IPS-18c (cell line): Measurements from ENCODE around the gene AKIRIN2.
"Not testable (repeated sequence)": the region's sequence is repeated elsewhere in the genome, so short reads cannot be mapped to it uniquely, and the experiment has no call there.

ENCODE experiments used
- H3K4me3 ChIP-seq: 2 replicates; pipeline ENCODE4 v1.7.0; 2013; ENCODE audit warnings: low read depth, mild to moderate bottlenecking, low read length, moderate library complexity; ENCODE audit not compliant: insufficient read depth
- H3K9me3 ChIP-seq: one replicate; pipeline ENCODE4 v1.6.1; 2013; ENCODE audit warnings: mild to moderate bottlenecking, low read length, moderate library complexity; ENCODE audit not compliant: control insufficient read depth, insufficient read depth

AKIRIN2 gene

DNA sequence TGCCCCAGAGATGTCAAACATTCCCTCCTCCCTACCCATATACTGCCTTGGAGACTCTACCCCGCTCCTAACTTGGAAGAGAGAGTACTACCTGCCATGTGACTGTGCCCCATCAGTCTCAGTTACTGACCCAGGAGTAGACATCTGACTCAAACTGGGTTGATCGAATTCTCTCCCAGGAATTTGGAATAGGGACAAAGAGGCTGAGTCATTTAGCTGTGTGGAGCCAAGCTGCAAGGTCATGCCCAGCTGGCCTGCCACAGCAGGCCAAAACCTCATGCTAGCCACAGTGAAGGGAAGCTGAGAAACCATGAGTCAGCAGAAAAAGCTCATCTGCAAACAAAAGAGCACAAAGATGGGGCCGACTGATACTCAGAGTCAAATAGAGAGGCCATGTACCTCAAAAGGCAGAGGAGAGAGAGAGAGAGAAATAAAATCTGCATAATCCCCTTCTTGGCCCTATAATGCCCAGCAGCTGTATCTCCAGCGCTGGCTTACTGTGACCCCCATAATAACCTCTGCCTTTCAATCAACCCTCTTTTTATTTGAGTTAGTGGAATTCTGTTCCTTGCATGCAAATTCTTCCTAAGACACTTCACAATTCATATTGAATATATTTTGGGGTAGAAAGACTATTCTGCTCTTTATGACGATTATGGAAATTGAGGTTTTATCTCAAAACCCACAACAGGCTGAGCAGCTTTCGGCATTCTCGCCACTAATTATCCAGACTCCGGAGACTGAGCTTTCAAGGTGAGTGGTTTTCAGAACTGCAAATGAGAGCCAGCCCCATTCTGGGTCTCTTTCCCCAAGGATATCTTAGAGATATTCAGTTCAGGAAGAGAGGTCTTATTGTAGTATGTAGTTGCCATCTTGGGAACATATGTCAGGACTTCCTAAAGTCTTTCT, 21.4 kb upstream of the AKIRIN2 start:
- Histone ChIP-seq H3K9me3 (no peaks in the 10 kb centered on the region), H3K4me3 (no peak overlapping the region)

DNA sequence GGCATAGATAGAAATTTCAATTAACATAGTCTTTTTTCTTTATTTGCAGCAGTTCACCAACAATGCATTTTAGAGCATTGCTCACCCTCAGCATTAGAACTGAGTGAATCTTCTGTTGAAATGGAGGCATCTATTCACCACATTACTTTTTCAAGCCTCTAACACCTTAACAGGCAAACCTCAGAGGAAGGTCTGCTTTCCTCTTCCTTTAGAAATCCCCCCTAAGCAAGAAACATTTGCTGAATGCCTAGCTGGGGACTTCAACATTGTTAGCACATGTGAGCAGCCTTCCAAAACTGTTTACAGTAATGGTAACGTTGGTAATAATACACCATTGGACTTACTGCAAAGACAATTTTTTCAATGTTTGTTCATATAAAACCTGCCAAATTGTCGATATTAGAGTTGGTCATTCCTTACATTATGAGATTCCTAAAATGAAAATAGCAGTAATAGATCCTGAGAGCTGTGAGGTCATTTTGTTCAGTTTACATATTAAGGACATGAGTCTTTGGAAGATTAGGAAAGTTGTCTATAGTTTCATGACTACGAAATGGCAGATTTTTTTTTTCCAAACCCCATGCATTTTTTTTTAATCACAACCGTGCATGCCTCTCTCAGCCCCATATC, 20.6 kb upstream of the AKIRIN2 start:
- H3K4me3 ChIP-seq: no peak overlapping the region

DNA sequence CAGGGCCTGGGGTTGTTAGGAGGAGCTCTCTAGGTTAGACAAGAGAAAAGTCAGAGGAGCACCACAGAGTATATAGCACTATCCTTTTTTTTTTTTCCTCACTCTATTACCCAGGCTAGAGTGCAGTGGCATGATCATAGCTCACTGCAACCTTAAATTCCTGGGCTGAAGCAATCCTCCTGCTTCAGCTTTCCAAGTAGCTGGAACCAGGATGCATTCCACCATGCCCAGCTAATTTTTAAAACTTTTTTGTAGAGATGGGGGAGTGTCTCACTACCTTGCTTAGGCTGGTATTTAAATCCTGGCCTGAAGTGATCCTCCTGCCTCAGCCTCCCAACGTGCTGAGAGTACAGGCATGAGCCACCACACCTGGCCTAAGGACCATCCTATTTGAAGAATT, 19.3 kb upstream of the AKIRIN2 start:
- Histone ChIP-seq H3K4me3 (no peak overlapping the region), H3K9me3 (no peaks in the 10 kb centered on the region)

More for the DNA sequence above, 20.6 kb upstream of the AKIRIN2 start:
- H3K9me3 ChIP-seq: no peaks in the 10 kb centered on the region

DNA sequence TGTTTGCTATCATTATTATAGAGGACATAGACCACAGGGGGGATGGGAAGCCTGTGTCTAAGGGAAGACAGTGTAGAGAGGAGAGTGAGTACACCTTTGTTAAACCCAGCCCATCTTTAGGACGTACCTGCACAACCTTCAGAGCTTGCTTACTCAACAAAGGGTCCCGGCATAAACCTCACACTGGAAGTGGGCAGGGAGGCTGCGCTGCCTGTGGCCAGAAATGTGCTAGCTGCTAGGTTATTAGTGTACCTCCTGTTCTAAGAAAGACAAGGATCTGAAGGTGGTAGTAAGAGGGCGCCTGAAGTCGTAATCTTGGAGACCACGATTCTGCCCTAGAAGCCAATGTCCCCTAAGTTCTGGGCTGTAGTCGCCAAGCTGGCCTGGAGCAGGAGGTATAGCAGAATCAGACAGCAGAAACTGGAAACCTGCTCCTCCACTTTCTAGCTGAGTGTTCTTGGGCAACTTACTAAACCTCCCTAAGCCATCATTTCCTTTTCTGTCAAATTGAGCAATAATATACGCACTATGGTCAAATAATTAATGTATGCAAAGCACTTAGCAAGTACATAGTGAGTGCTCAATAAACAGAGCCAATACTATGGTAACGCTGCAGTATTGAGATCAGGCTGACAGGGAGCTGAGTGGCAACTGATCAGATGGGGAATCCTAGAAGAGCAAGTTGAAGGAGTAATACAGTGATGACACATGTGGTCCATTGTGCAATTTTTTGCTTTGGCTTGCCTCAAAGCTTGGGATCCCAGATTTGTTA, 16.8 kb upstream of the AKIRIN2 start:
- no peaks in the 10 kb centered on the region for H3K9me3 ChIP-seq
- no peak overlapping the region for H3K4me3 ChIP-seq

DNA sequence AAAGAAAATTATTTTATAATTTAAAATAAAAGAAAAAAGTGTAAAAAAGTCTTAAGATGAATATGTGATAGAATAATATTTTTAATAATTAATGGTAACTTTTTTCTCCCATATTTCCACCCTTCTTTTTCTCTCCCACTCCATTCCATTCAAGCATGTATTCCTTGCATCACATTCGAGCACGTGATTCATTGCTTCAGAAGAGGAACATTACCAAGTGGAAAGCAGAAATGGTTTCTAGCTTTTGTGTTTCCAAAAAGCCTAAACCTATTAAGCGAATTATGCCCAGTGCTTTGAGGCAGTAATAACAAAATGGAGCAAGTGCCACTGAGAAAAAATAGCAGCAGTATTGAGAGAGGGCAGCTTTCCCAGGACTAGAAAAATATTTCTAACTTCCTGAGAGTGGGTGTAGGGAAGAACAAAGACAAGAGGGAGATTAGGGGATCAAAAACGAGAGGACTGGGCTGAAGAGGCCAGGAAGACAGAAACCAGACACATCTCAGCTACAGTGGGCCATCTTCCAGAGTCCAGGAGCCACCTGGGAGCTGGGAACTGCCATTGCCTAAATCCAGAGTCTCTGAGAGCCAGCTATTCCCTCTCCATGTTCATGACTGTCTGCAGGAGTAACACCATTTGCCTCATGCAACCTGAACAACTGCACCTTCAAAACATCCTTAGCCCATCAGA, 15.0 kb upstream of the AKIRIN2 start:
- Histone ChIP-seq H3K9me3 (no peaks in the 10 kb centered on the region), H3K4me3 (no peak overlapping the region)

DNA sequence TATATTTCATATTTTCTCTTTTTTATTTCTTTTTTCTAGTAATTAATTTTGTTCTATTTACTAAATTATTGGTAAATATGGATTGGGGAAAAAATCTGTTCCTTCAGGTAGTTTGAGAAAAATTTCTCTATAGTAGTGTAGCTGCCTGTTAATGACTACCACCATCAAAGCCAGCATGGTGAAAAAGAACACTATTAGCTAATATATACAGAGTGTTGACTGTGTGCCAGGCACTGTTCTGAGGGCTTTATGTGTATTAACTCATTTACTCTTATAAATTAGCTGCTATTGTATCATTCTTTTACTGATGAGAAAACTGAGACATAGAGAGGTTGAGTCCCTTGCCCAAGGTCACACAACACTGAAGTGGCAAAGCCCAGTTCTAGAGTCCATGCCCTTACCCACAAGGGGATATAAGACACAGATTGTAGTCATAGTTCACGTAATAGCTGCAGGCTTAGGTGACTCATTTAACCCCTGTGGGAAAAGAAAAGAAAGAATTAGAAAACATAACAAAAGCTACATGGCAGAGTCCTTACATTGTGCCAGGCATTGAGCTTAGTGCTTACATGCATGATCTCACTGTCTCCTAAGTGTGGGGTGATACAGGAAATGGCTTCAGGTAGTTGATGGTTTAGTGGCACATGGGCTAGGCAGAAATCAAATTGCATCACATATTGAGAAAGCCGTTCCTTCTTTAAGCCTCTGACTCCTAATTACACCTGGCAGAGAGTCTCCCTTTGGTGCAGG, 12.2 kb upstream of the AKIRIN2 start:
- Histone ChIP-seq H3K4me3 (no peak overlapping the region), H3K9me3 (no peaks in the 10 kb centered on the region)

DNA sequence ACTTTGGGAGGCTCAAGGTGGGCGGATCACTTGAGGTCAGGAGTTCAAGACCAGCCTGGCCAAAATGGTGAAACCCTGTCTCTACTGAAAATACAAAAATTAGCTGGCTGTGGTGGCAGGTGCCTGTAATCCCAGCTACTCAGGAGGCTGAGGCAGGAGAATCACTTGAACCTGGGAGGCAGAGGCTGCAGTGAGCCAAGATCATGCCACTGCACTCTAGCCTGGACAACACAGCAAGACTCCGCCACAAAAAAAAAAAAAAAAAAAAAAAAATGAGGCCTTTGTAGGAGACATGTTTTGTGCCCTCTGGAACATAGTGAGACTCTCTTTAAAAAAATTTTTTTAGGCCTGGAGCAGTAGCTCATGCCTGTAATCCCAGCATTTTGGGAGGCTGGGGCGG, 10.7 kb upstream of the AKIRIN2 start:
- not testable (repeated sequence) for H3K4me3 ChIP-seq, H3K9me3 ChIP-seq

DNA sequence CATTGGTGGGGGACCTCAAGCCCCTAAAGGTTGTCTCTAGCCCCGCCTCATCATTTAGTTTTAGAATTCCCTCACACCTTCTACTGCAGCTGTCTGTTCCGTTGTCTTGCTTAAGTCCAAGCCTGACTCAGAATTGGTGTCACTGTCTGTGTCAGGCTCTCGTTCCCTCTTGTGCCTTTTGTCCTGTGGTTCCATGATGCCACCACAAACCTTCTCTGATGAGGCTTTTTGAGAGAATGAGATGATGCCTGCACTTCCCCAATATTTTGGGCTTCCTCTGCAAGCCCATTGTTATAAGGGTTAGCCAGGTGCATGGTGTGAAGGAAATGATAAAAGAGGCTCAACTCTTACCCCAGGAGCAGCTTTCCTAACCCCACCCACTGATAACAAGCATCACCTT, 8.1 kb upstream of the AKIRIN2 start:
- no peaks in the 10 kb centered on the region for H3K9me3 ChIP-seq
- no peak overlapping the region for H3K4me3 ChIP-seq

DNA sequence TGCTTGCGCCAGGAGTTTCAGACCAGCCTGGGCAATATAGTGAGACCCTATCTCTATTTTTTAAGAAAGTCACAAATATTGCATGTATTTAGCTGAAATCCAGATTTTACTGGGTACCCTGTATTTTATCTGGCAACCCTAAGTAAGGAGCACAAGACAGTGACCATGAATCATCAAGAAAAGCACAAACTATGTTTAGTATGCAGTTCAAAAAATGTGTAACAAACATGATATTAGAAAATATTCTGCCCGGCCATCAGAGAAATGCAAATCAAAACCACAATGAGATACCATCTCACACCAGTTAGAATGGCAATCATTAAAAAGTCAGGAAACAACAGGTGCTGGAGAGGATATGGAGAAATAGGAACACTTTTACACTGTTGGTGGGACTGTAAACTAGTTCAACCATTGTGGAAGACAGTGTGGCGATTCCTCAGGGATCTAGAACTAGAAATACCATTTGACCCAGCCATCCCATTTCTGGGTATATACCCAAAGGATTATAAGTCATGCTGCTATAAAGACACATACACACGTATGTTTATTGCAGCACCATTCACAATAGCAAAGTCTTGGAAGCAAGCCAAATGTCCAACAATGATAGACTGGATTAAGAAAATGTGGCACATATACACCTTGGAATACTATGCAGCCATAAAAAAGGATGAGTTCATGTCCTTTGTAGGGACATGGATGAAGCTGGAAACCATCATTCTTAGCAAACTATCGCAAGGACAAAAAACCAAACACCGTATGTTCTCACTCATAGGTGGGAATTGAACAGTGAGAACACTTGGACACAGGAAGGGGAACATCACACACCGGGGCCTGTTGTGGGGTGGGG, 6.8 kb upstream of the AKIRIN2 start:
- H3K9me3 ChIP-seq, H3K4me3 ChIP-seq: not testable (repeated sequence)

DNA sequence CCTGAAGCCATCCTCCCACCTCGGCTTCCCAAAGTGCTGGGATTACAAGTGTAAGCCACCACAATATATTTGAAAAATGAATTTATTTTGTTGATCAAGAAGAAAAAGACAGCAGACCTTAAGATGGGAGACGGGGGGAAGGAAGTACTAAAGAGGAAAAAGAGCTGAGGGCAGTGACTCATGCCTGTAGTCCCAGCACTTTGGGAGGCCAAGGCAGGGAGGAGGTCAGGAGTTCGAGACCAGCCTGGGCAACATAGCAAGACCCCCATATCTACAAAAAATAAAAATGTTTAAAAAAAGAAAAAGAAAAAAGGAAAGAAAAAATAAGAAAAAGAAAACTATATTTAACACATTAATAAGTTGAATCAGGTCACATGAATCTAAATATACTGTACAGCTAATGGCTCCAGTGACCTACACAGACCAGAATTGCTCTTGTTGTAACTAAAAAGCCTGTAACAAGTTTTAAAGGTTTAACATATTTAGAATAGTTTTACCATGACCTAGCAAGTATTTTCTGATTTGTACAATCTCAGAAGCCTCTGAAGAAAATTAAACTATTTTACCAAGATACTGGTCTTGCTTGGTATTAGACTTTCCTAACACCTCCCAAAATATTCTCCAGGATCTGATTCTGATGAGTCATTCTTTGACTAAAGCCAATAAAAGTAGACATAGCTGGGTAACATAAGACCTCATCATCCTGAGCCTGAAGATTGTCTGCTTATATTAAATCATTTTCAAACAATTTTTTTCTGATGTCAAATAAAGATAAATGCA, 4.3 kb upstream of the AKIRIN2 start:
- Histone ChIP-seq H3K9me3 (peaks cover 2% of the 10 kb centered on the region), H3K4me3 (no peak overlapping the region)

DNA sequence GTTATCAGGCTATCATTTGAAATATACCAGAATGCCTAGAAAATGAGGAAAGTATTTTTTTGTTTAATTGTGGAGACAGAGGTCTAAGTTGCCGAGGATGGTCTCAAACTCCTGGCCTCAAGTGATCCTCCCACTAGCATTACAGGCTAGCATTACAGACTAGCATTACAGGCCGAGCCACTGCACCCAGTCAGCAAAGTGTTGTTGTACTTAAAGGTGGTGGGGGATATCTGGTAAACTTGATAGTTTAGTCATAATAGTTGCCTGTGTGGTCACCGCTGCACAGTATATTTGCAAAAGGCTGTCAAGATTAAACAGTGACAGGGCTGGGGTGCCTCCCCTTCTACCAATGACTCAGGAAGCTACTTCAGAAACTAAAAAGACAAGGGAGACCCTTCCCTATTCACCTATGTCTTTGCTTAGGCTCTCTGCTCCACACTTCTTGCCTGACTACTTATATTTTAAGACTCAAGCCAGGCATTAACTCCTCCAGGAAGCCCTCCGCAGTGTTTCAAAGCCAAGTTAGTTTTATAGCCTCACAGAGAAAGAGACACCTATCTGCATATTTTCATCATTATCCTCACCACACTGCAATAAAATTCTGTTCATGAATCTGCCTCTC, 3.1 kb upstream of the AKIRIN2 start:
- Histone ChIP-seq H3K9me3 (peaks cover 2% of the 10 kb centered on the region), H3K4me3 (no peak overlapping the region)

DNA sequence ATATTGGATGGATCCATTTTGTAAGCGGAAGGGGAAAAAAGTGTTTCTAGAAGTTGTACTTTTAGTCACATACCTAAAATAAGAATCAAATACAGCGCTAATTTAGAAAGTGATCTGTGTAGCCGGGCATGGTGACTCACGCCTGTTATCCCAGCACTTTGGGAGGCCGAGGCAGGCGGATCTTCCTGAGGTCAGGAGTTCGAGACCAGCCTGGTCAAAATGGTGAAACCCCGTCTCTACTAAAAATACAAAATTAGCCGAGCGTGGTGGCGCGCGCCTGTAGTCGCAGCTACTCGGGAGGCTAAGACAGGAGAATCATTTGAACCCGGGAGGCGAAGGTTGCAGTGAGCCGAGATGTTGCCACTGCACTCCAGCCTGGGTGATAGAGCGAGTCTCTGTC, 1.0 kb upstream of the AKIRIN2 start:
- peak overlapping the region; percentile 43; the same call in 1 of the 2 replicates for H3K4me3 ChIP-seq
- H3K9me3 ChIP-seq: not testable (repeated sequence)

DNA sequence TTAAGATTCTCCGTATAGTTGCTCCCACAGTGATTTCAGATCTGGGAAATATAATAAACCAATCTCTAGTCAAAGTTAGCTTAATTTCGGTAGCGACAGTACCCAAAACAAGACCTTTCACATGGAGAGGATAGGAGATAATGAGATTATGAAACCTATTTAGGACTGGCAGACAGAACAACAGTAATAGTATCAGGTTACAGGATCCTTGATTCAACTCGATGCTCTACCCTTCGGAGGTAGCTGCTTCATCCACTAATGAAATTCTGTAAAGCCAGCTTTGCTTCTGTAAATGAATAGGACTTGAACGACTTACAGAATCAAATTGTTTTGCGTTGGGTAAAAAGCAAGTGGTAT, 534 bp upstream of the AKIRIN2 start:
- H3K9me3 ChIP-seq: peaks cover 2% of the 10 kb centered on the region

DNA sequence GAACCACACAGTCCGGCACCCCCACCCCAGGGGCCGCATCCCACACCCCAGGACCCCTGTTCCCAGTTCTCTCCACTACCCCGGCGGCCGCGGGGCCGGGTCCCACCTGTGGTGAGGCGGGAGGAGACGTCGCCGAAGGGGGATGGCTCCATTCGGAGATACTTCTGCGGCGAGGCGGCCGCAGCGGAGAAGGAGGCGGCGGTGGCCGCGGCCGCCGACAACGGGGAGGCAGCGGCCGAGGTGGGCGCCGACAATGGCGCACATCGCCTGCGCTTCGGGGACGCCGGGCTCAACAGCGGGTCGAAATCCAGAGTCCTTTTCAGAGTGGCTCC, 723 bp downstream of the AKIRIN2 start:
- Histone ChIP-seq H3K9me3 (peaks cover 2% of the 10 kb centered on the region), H3K4me3 (peak overlapping the region; percentile 54)

More for the DNA sequence above, 534 bp upstream of the AKIRIN2 start:
- H3K4me3 ChIP-seq: peak overlapping the region; percentile 43
